NCI-H2107 treated with DMSO at 0.1 percent for 48 hours (cell line): ENCODE data around the gene ZFYVE27.

ENCODE experiments used
- DNase-seq: peaks from one replicate; lab custom pipeline; 2025; ENCODE audit not compliant: unreplicated experiment; lab: John Stamatoyannopoulos, UW

Gene ZFYVE27

DNA sequence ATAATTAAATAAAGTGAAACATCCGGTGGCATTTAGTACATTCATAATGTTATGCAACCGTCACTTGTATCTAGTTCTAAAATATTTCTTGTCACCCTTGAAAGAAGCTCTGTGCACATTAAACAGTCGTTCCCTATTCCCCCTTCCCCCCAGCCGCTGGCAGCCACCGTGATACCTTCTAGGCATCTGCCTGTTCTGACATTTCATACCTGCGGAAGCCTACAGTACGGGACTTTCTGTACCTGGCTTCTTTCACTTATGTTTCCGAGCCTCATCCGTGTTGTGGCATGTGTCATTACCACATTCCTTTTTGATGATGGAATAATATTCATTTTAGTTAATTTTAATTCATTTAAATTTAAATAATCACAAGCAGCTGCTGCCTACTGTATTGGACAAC is 48.8 kb downstream of the ZFYVE27 start:
- DNase-seq = no peak

DNA sequence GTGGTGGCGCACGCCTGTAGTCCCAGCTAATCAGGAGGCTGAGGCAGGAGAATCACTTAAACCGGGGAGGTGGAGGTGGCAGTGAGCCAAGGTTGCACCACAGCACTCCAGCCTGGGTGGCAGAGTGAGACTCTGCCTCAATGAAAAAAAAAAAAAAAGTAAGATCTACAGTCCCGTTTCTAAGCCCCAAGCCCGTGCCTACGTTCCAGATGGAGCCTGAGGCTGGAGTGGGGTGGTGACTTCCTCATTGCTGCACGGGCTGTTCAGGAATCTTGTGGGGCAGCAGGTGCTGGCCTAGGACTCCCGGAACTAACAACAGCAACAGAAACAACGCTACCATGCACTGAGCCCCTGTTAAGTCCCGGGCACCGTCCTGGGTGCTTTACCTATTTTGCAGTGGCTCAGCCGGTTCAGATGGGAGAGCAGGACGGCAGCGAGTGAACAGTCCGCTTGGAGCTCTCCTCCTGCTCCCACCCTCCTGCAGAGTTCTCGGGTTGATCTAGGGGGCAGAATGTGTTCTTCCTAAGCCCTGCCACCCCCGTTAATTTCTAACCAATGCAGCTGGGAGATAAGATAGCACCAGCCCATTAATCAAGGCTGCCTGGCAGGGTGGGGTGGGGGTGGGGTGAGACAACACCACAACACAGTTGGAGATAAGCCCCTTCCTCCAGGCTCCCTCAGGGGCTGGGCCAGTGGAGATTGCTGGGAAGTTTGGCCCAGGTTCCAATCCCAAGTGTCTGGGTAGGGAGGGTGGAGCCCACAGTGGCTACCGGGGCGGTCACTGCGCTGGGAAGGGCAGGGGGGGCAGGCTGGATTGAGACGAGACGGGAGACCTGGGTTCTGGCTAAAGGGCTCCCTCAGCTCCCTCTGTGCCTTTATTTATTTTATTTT is 51.9 kb downstream of the ZFYVE27 start:
- no peak for DNase-seq

DNA sequence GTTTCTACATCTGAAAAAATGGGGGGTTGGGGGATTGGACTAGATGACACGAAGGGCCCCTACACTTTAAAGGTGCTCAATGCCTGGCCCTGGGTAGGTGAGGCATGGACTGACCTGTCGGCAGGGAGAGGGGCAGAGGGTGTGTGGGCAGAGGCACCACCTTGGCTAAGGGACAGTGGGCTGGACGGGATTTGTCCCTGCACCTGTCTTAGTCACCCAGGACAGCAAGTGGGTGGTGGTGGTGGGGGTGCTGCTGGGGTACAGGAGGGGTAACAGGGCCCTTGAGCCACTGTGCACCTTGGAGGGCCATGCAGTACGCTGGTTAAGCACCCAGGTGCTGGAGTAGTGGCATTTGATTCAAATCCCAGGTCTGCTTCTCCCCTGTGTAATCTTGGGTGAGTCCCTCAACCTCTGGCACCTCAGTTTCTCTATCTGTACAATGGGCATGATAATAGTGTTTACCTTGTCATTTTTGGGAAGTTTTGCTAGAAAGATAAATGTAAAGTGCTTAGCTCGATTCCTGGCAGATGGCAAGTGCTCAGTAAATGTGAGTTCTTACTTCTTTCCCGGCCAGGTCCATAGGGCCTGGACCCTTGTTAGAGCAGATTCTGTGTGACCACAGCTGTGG is 53.0 kb downstream of the ZFYVE27 start:
- no peak for DNase-seq

DNA sequence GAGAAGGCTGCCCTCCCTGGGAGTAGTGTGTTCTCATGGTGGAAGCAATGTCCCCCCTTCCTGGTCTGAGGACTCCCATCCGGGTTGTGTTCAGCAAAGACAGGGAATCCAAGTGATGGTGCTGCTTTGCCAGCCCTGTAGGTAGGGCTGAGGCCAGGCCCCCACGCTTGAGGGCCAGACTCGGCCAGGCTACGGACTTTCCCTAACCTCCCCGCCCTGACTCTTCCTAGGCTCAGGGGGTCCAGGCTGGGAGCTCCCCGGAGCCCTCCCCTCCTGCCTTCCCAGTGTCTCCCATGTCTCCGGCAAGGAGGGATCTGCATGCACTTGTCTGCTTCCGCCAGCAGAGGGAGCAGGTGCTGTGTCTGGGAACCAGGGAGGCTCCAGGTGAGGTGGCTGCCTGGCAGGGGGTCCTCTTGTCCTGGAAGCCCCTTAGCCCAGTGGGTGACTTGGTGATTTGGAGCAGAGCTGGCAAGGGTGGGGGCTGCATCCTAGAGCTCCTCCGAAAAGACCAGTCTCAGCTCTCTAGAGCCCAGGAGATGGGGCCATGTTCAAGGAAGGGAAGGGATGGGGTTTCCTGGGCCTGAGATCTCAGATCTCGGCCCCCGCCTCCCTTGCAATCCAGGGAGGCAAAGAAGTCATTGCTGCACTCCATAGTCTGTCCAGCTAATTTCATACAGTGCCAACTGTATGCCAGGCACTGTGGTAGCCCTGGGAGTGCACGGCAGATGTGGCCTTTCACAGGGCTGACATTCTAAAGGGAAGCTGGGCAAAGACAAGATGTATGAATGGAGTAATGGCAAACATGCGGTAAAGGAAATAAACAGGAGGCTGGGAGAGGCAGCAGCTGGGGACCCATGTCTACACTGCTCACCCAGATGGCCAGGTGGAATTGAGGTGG is 55.1 kb downstream of the ZFYVE27 start:
- peak; percentile 20 for DNase-seq

DNA sequence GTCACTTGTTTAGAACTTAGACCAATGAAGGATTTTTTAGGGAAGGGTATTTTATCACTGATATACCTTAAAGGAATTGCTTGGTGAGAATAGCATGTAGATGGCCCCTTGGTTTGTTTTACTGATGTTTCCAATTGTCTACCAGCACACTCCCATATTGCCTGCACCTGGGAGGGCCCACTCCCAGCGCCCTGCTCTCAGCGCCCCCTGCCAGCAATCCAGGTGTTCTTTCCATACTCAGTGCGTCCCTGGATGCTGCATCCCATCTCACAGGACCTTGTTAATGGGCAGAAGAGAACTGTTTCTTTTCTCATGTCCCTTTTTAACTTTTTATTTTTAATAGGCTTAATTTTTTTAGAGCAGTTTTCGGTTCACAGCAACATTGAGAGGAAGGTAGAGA is 59.0 kb downstream of the ZFYVE27 start:
- DNase-seq = no peak

DNA sequence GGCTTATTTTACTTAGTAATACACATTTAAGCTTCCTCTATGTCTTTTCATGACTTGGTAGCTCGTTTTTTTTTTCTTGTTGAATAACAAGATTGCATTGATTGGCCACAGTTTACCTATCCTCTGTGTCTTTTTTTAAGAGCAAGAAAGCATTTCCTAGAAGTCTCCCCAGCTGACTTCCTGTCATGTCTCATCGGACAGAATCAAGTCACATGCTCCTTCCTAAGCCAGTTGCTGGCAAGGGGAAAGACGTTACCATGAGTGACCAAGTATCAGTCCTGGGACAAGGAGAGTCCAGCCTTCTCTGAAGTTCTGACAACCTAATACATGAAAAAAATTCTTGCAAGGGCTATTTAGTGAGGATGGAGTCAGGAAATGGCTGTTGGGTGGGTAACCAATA is 59.7 kb downstream of the ZFYVE27 start:
- no peak for DNase-seq

DNA sequence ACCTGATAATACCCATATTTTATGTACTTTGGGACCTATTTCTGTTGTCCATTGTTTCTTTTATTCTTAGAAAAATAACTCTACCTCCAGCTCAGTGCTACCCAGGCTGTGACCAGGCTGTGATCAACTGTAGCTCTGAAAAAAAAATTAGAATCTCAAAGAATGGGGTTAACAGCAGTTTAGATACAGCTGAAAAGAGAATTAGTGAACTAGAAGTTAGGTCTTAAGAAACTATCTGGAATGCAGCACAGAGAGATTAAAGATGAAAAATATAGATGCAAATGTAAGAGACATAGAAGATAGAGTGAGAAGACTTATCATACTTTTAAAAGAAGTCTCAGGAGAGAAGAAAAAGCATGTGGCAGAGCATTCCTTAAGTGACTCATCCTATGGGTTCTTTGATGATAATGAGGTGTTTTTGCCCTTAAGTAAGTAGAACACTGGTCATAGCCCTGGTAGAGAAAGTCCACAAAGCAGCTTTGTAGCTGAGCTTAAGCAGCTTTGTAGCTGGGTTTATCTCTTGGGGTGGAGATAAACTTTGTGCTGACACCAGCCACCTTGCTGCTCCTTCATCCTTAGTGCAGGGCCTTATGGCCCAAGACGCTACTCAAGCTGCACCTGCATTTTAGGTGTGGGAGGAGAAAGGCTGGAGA is 62.2 kb downstream of the ZFYVE27 start:
- DNase-seq = no peak

DNA sequence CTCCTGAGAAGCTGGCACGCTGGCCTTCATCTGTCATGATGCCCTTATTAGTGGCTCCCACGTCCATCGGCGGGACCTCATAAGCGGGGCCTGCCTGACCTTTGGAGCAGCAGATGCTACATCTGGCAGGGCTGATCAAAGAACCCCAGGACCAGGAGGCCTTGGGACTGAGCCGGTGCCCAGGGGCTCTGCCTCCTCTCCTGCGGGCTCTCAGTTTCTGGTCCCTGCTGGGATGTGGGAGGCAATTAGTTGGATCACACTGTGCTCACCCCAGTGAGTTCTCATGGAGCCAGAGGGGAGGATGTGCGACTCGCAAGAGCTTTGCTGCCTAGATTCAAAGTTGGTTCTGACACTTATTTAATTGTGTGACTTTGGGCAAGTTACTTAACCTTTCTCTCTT is 63.5 kb downstream of the ZFYVE27 start:
- DNase-seq = no peak

DNA sequence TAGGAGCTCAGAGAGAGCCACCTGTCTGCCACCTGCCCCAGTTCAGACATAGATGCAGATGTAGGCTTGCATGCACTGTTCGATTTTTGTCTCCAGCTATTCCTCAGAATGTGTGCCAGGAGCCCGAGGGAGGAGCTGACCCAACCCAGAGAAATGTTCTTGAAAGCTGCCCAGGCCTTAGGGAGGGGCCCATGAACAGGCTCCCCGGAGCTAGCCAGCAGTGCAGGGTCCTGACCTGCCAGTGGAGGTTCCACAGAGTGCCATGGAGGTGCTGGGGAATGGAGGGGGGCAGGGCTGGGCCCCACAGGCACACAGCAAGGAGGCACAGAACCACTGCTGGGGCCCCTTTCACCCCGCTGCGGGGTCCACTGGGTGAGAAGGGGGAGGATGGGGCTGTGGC is 64.5 kb downstream of the ZFYVE27 start:
- no peak for DNase-seq

DNA sequence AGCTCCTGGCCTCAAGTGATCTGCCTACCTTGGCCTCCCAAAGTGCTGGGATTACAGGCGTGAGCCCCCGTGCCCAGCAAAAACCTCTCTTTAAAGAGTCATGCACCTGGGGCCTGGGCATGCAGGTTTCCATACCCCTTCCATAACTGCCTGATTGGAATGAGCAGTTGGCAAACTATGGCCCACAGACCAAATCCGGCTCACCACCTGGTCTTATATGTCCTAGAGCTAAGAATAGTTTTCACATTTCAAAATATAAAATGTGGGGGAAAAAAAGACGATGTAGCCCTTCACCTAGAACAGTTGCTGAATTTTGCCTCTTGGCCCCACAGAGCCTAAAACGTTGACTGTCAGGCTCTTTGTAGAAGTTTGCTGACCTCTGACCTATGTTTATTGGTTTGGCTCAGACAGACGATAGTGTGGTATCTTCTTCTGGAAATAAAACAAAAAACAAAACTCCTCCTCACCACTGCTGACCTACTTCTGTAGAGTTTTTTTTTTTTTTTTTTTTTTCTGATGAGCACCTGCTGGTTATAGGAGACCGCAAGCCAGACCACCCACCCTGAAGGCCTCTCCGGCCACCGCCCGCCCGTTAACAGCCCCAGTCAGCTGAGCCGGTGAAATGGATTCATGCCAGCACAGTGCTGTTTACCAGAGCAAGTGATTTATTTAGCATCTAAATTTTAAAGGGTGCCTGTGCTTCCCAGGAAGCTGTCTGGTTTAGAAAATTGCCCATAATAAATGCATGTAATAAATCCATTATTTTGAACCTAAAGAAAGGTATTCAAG is 68.4 kb downstream of the ZFYVE27 start:
- no peak for DNase-seq

DNA sequence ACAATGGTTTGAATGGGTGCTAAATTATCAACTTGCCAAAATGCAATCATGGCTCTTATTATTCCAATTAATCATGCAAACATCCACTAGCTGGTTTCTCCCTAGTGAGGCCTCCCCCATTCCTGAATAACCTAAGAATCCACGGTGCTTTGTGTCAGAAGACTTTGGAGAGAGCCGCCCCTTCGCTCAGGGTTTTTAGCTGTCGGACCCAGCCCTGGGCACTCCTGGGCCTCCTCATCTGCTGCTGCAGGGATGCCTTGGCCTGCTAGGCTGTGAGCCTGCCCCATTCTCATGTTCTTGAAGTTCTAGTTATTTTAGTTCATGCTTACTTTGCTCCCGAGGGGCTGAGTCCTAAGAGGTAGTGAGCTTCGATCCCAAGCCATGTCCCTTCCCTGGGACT is 69.0 kb downstream of the ZFYVE27 start:
- DNase-seq = no peak

DNA sequence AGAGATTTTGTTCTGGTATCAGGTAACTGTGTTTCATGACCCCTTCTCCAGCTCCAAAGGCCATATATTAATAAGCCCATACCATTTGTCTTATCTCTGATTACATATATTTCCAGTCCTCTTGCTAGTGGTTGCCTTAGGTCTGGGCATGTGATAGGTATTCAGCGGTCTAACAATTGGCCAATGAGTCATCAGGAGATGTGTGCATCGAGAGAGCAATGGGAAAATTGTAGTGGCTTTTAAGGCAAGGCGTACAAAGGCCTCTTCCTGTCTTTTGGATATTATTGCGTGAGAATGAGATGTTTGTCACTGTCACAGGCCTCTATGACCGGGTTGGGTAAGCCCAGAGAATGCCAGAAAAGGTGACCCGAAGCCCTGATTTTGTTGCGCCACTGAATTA is 73.5 kb downstream of the ZFYVE27 start:
- no peak for DNase-seq
